ENCODE results near the gene ATP13A2.

The ATP13A2 gene

GRCh38 chr1:17009706-17010105 is 2.0 kb downstream of the ATP13A2 start:
- Histone ChIP-seq H3K4me2 (ENCODE audit: low read depth, low read length, poor library complexity, severe bottlenecking) (peak overlapping the region; percentile 91), H3K4me1 (ENCODE audit: insufficient read depth, low read length, poor library complexity, severe bottlenecking) (peaks cover 26% of the 10 kb centered on the region), H3F3A (ENCODE audit: low read depth) (no peaks in the 10 kb centered on the region), H3K9me3 (ENCODE audit: insufficient read depth, low read depth, low read length) (no peaks in the 10 kb centered on the region), H3K27me3 (ENCODE audit: insufficient read depth, low read length, poor library complexity, severe bottlenecking) (no peaks in the 10 kb centered on the region), H3K4me3 (ENCODE audit: low read length, poor library complexity, severe bottlenecking) (peak overlapping the region; percentile 80), H3K79me2 (ENCODE audit: insufficient read depth, low read length) (peaks cover 38% of the 10 kb centered on the region), H3K9me2 (replicated peaks; ENCODE audit: low read depth, low read length) (no peaks in the 10 kb centered on the region), H3K9ac (ENCODE audit: low read depth, low read length, poor library complexity, severe bottlenecking) (peak overlapping the region; percentile 78), H2AFZ (ENCODE audit: low read length) (no peak overlapping the region), H4K20me1 (ENCODE audit: insufficient read depth, low read length, poor library complexity, severe bottlenecking) (peaks cover 17% of the 10 kb centered on the region), H3K36me3 (ENCODE audit: insufficient read depth, low read length) (peaks cover 7% of the 10 kb centered on the region; the same call in 1 of the 2 replicates)
- TF ChIP-seq CTCF (conservative IDR thresholded peaks at IDR 0.05; ENCODE audit: low read length) (no peak), EZH2phosphoT487 (IDR thresholded peaks at IDR 0.05; ENCODE audit: borderline replicate concordance) (no peak)

GRCh38 chr1:17008208-17008855 is 3.4 kb downstream of the ATP13A2 start:
- no peak overlapping the region for H3K9ac ChIP-seq (ENCODE audit: low read depth, low read length, poor library complexity, severe bottlenecking)
- peaks cover 17% of the 10 kb centered on the region for H4K20me1 ChIP-seq (ENCODE audit: insufficient read depth, low read length, poor library complexity, severe bottlenecking)
- H3K4me3 ChIP-seq (ENCODE audit: low read length, poor library complexity, severe bottlenecking): no peak overlapping the region
- peaks cover 15% of the 10 kb centered on the region; the same call in 1 of the 2 replicates for H3K36me3 ChIP-seq (ENCODE audit: insufficient read depth, low read length)
- H3F3A ChIP-seq (ENCODE audit: low read depth): no peaks in the 10 kb centered on the region
- H3K9me2 ChIP-seq (replicated peaks; ENCODE audit: low read depth, low read length): no peaks in the 10 kb centered on the region
- TF ChIP-seq CTCF (conservative IDR thresholded peaks at IDR 0.05; ENCODE audit: low read length): no peak
- no peak for TF ChIP-seq EZH2phosphoT487 (IDR thresholded peaks at IDR 0.05; ENCODE audit: borderline replicate concordance)
- H3K4me2 ChIP-seq (ENCODE audit: low read depth, low read length, poor library complexity, severe bottlenecking): no peak overlapping the region
- H3K27me3 ChIP-seq (ENCODE audit: insufficient read depth, low read length, poor library complexity, severe bottlenecking): no peaks in the 10 kb centered on the region
- H2AFZ ChIP-seq (ENCODE audit: low read length): no peak overlapping the region
- peaks cover 21% of the 10 kb centered on the region for H3K4me1 ChIP-seq (ENCODE audit: insufficient read depth, low read length, poor library complexity, severe bottlenecking)
- H3K9me3 ChIP-seq (ENCODE audit: insufficient read depth, low read depth, low read length): no peaks in the 10 kb centered on the region
- peaks cover 38% of the 10 kb centered on the region for H3K79me2 ChIP-seq (ENCODE audit: insufficient read depth, low read length)

- H2AFZ ChIP-seq (ENCODE audit: low read length): no peak overlapping the region
- H3K9me3 ChIP-seq (ENCODE audit: insufficient read depth, low read depth, low read length): no peaks in the 10 kb centered on the region
- H3K36me3 ChIP-seq (ENCODE audit: insufficient read depth, low read length): peaks cover 24% of the 10 kb centered on the region; the same call in 1 of the 2 replicates
- peaks cover 17% of the 10 kb centered on the region for H4K20me1 ChIP-seq (ENCODE audit: insufficient read depth, low read length, poor library complexity, severe bottlenecking)
- H3K27me3 ChIP-seq (ENCODE audit: insufficient read depth, low read length, poor library complexity, severe bottlenecking): no peaks in the 10 kb centered on the region
- H3K9me2 ChIP-seq (replicated peaks; ENCODE audit: low read depth, low read length): no peaks in the 10 kb centered on the region
- H3K79me2 ChIP-seq (ENCODE audit: insufficient read depth, low read length): peaks cover 38% of the 10 kb centered on the region
- H3K4me2 ChIP-seq (ENCODE audit: low read depth, low read length, poor library complexity, severe bottlenecking): no peak overlapping the region
- H3K4me1 ChIP-seq (ENCODE audit: insufficient read depth, low read length, poor library complexity, severe bottlenecking): peaks cover 17% of the 10 kb centered on the region
- no peak overlapping the region for H3K4me3 ChIP-seq (ENCODE audit: low read length, poor library complexity, severe bottlenecking)
- H3F3A ChIP-seq (ENCODE audit: low read depth): no peaks in the 10 kb centered on the region
- no peak for TF ChIP-seq EZH2phosphoT487 (IDR thresholded peaks at IDR 0.05; ENCODE audit: borderline replicate concordance)
- no peak for TF ChIP-seq CTCF (conservative IDR thresholded peaks at IDR 0.05; ENCODE audit: low read length)
- H3K9ac ChIP-seq (ENCODE audit: low read depth, low read length, poor library complexity, severe bottlenecking): no peak overlapping the region
Measured at GRCh38 chr1:17007121-17007520, 4.6 kb downstream of the ATP13A2 start.

Data from Loucy (cell line).